GM23338 (cell line): ENCODE measurements around the gene WDR31. TPM values are rescaled to one million over a fixed set of nuclear protein-coding genes. Genes with fewer than 3 reads are reported as not detected.

Experiments used
- ATAC-seq: fragments of 200-7000 bp; cut with Tn5 transposase; 3 replicates; pipeline ENCODE4 v1.9.1; 2020
- DNase-seq: peaks from one replicate; pipeline ENCODE4 v3.0.0-alpha.2; 2015; ENCODE audit warnings: low spot score
- H2AFZ ChIP-seq: fragments of 200-600 bp; sonication (generic); 2 replicates; pipeline ENCODE4 v1.8.0; 2016; ENCODE audit warnings: antibody characterized with exemption, mild to moderate bottlenecking, moderate library complexity
- H3F3A ChIP-seq: fragments of 200-600 bp; sonication (generic); replicated peaks from 2 replicates; pipeline ENCODE4 v1.8.0; 2017; ENCODE audit warnings: antibody characterized with exemption, mixed run types, low read depth
- H3K27ac ChIP-seq: fragments of 200-600 bp; sonication (generic); 2 replicates; pipeline ENCODE4 v1.6.1; 2016; ENCODE audit warnings: low read depth
- H3K27me3 ChIP-seq: fragments of 200-600 bp; sonication (generic); 2 replicates; pipeline ENCODE4 v1.8.0; 2016; ENCODE audit warnings: mild to moderate bottlenecking, mixed run types, moderate library complexity; ENCODE audit not compliant: insufficient read depth
- H3K36me3 ChIP-seq: fragments of 200-600 bp; sonication (generic); 2 replicates; pipeline ENCODE4 v1.8.0; 2016; ENCODE audit warnings: mild to moderate bottlenecking; ENCODE audit not compliant: insufficient read depth
- H3K4me1 ChIP-seq: fragments of 200-600 bp; sonication (generic); 2 replicates; pipeline ENCODE4 v1.8.0; 2016; ENCODE audit warnings: mild to moderate bottlenecking, moderate library complexity; ENCODE audit not compliant: insufficient read depth
- H3K4me2 ChIP-seq: fragments of 200-600 bp; sonication (generic); 2 replicates; pipeline ENCODE4 v1.7.1; 2017; ENCODE audit warnings: mixed run types
- H3K4me3 ChIP-seq: fragments of 200-600 bp; sonication (generic); 2 replicates; pipeline ENCODE4 v1.6.1; 2016; ENCODE audit warnings: mixed run types
- H3K79me2 ChIP-seq: fragments of 200-600 bp; sonication (generic); replicated peaks from 2 replicates; pipeline ENCODE4 v1.8.0; 2017; ENCODE audit warnings: mild to moderate bottlenecking; ENCODE audit not compliant: insufficient read depth
- H3K9me2 ChIP-seq: fragments of 200-600 bp; sonication (generic); 2 replicates; pipeline ENCODE4 v1.8.0; 2017; ENCODE audit not compliant: insufficient read depth
- H4K20me1 ChIP-seq: fragments of 200-600 bp; sonication (generic); replicated peaks from 2 replicates; pipeline ENCODE4 v1.8.0; 2017; ENCODE audit warnings: mild to moderate bottlenecking; ENCODE audit not compliant: insufficient read depth
- H3K27ac Mint-ChIP-seq: 2 replicates; pipeline ENCODE4 v1.8.0; 2020; ENCODE audit warnings: inconsistent platforms, mild to moderate bottlenecking, moderate library complexity, mixed read lengths
- H3K27me3 Mint-ChIP-seq: 3 replicates; pipeline ENCODE4 v1.8.0; 2022; ENCODE audit warnings: low read depth, mild to moderate bottlenecking, moderate library complexity, mixed read lengths, inconsistent platforms; ENCODE audit not compliant: insufficient read depth, poor library complexity
- H3K36me3 Mint-ChIP-seq: 3 replicates; pipeline ENCODE4 v1.8.0; 2021; ENCODE audit warnings: low read depth, mild to moderate bottlenecking, inconsistent platforms, moderate library complexity, mixed read lengths
- H3K4me1 Mint-ChIP-seq: 3 replicates; pipeline ENCODE4 v1.8.0; 2020; ENCODE audit warnings: mild to moderate bottlenecking, inconsistent platforms, mixed read lengths
- H3K4me3 Mint-ChIP-seq: 3 replicates; pipeline ENCODE4 v1.8.0; 2021; ENCODE audit warnings: moderate library complexity, mild to moderate bottlenecking, inconsistent platforms, mixed read lengths
- H3K9me3 Mint-ChIP-seq: 3 replicates; pipeline ENCODE4 v1.8.0; 2020; ENCODE audit warnings: moderate library complexity, mild to moderate bottlenecking, inconsistent platforms, mixed read lengths
- CREB1 ChIP-seq: fragments of 250-450 bp; sonication (Bioruptor Pico); IDR thresholded peaks from 2 replicates; pipeline ENCODE4 v1.5.0; 2020; ENCODE audit warnings: low read depth, mild to moderate bottlenecking, moderate library complexity
- EZH2 ChIP-seq: fragments of 200-600 bp; sonication (generic); IDR thresholded peaks from one replicate; pipeline ENCODE4 v1.8.0; 2017; ENCODE audit warnings: antibody characterized with exemption, mild to moderate bottlenecking, low read depth; ENCODE audit not compliant: unreplicated experiment
- EZH2phosphoT487 ChIP-seq: fragments of 200-600 bp; sonication (generic); IDR thresholded peaks from one replicate; pipeline ENCODE4 v1.8.1; 2018; ENCODE audit warnings: antibody characterized with exemption; ENCODE audit not compliant: unreplicated experiment
- NANOG ChIP-seq: IDR thresholded peaks from 2 replicates; pipeline ENCODE4 v1.6.1; 2016; ENCODE audit warnings: antibody characterized with exemption, borderline replicate concordance
- POLR2AphosphoS5 ChIP-seq: IDR thresholded peaks from 2 replicates; pipeline ENCODE4 v1.6.1; 2016; ENCODE audit warnings: antibody characterized with exemption, low read depth
- STAT1 ChIP-seq: IDR thresholded peaks from one replicate; pipeline ENCODE4 v1.6.1; 2016; ENCODE audit warnings: antibody characterized with exemption; ENCODE audit not compliant: unreplicated experiment
- ZNF114 ChIP-seq: fragments of 250-450 bp; sonication (Bioruptor Pico); IDR thresholded peaks from 2 replicates; pipeline ENCODE4 v1.5.0; 2020; ENCODE audit warnings: mild to moderate bottlenecking, moderate library complexity
- polyA plus RNA-seq: library from polyadenylated mRNA; unstranded; fragments of >200 nt; fragmentation: Nextera tagmentation; extraction: Ambion mirVana; gene quantifications from 2 replicates; pipeline ENCODE4 v1.2.1, GENCODE V29; 2016
- total RNA-seq: library from RNA; depleted of rRNA; stranded (reverse); fragments of >200 nt; shearing (Covaris generic); gene quantifications from 2 replicates; pipeline ENCODE4 v1.2.3, GENCODE V29; 2014
- TF ChIP-seq, protein P1 (sequence below): fragments of 250-450 bp; sonication (Bioruptor Pico); IDR thresholded peaks from 2 replicates; pipeline ENCODE4 v1.5.0; 2020; ENCODE audit warnings: mild to moderate bottlenecking, moderate library complexity
- TF ChIP-seq, protein P2 (sequence below): IDR thresholded peaks from 2 replicates; pipeline ENCODE4 v1.6.1; 2016; ENCODE audit warnings: antibody characterized with exemption
- TF ChIP-seq, protein P3 (sequence below): IDR thresholded peaks from one replicate; pipeline ENCODE4 v1.6.1; 2018; ENCODE audit warnings: antibody characterized with exemption; ENCODE audit not compliant: unreplicated experiment

Gene WDR31
- total and polyA plus RNA-seq, 2 experiments from 2014 or later: 0.13 to 0.63 TPM

DNA sequence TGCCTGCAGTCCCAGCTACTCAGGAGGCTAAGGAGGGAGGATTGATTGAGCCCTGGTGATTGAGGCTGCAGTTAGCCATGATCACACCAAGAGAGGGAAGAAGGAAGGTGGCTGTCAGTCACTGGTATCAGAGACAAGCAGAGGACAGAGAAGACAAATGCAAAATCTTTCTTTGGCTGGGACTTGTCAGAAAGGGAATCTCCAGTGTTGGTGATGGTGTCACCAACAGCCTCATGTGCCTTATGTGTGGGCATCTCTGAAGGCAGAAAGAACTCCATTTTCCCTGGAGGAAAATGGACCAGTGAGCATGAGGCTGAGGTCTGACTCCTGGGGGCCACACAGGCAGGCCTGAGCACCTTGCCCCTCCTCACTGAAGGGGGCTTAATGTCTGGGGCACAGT lies 24.8 kb downstream of the WDR31 start:
- H3K4me3 ChIP-seq: no peak overlapping the region
- no peak overlapping the region for H3K27ac Mint-ChIP-seq
- H3K36me3 Mint-ChIP-seq: no peaks in the 10 kb centered on the region
- H3K9me3 Mint-ChIP-seq: no peaks in the 10 kb centered on the region
- H3K36me3 ChIP-seq: no peaks in the 10 kb centered on the region
- H2AFZ ChIP-seq: no peak overlapping the region
- H3K79me2 ChIP-seq: no peaks in the 10 kb centered on the region
- TF ChIP-seq POLR2AphosphoS5 (no peak), EZH2 (no peak), NANOG (no peak), CREB1 (CRISPR knock-in tag) (no peak)
- TF ChIP-seq, protein P1, sequence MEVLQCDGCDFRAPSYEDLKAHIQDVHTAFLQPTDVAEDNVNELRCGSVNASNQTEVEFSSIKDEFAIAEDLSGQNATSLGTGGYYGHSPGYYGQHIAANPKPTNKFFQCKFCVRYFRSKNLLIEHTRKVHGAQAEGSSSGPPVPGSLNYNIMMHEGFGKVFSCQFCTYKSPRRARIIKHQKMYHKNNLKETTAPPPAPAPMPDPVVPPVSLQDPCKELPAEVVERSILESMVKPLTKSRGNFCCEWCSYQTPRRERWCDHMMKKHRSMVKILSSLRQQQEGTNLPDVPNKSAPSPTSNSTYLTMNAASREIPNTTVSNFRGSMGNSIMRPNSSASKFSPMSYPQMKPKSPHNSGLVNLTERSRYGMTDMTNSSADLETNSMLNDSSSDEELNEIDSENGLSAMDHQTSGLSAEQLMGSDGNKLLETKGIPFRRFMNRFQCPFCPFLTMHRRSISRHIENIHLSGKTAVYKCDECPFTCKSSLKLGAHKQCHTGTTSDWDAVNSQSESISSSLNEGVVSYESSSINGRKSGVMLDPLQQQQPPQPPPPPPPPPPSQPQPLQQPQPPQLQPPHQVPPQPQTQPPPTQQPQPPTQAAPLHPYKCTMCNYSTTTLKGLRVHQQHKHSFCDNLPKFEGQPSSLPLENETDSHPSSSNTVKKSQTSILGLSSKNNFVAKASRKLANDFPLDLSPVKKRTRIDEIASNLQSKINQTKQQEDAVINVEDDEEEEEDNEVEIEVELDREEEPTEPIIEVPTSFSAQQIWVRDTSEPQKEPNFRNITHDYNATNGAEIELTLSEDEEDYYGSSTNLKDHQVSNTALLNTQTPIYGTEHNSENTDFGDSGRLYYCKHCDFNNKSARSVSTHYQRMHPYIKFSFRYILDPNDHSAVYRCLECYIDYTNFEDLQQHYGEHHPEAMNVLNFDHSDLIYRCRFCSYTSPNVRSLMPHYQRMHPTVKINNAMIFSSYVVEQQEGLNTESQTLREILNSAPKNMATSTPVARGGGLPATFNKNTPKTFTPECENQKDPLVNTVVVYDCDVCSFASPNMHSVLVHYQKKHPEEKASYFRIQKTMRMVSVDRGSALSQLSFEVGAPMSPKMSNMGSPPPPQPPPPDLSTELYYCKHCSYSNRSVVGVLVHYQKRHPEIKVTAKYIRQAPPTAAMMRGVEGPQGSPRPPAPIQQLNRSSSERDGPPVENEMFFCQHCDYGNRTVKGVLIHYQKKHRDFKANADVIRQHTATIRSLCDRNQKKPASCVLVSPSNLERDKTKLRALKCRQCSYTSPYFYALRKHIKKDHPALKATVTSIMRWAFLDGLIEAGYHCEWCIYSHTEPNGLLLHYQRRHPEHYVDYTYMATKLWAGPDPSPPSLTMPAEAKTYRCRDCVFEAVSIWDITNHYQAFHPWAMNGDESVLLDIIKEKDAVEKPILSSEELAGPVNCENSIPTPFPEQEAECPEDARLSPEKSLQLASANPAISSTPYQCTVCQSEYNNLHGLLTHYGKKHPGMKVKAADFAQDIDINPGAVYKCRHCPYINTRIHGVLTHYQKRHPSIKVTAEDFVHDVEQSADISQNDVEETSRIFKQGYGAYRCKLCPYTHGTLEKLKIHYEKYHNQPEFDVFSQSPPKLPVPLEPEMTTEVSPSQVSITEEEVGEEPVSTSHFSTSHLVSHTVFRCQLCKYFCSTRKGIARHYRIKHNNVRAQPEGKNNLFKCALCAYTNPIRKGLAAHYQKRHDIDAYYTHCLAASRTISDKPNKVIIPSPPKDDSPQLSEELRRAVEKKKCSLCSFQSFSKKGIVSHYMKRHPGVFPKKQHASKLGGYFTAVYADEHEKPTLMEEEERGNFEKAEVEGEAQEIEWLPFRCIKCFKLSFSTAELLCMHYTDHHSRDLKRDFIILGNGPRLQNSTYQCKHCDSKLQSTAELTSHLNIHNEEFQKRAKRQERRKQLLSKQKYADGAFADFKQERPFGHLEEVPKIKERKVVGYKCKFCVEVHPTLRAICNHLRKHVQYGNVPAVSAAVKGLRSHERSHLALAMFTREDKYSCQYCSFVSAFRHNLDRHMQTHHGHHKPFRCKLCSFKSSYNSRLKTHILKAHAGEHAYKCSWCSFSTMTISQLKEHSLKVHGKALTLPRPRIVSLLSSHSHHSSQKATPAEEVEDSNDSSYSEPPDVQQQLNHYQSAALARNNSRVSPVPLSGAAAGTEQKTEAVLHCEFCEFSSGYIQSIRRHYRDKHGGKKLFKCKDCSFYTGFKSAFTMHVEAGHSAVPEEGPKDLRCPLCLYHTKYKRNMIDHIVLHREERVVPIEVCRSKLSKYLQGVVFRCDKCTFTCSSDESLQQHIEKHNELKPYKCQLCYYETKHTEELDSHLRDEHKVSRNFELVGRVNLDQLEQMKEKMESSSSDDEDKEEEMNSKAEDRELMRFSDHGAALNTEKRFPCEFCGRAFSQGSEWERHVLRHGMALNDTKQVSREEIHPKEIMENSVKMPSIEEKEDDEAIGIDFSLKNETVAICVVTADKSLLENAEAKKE (CRISPR knock-in tag): no peak
- H3K27me3 Mint-ChIP-seq: peaks cover 2% of the 10 kb centered on the region
- peaks cover 4% of the 10 kb centered on the region; the same call in 1 of the 2 replicates for H4K20me1 ChIP-seq
- no peaks in the 10 kb centered on the region for H3K4me1 ChIP-seq
- no peaks in the 10 kb centered on the region for H3K27me3 ChIP-seq
- H3K4me3 Mint-ChIP-seq: no peak overlapping the region
- H3K9me2 ChIP-seq: no peaks in the 10 kb centered on the region
- H3K4me2 ChIP-seq: no peak overlapping the region
- no peaks in the 10 kb centered on the region for H3F3A ChIP-seq
- H3K27ac ChIP-seq: no peak overlapping the region
- DNase-seq (no peak), ATAC-seq (no peak)
- no peaks in the 10 kb centered on the region for H3K4me1 Mint-ChIP-seq

DNA sequence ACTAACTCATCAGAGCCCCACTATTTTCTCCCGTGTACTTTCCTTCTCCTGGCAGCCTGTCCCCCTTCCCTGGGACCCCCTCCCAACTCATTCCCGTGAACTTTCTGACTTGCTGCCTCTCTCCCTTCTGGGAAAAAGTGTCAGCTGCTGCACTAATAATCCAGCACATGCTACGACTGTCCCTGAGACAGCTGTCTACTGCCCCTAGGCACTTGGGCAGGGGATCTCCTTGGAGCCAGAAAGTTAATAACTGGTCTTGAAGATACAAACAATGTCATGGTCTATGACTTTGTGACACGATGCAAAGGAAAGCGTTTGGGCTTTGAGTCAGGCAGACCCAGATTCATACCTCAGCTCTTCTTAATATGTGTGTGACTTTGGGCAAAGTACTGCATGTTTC lies 26.8 kb downstream of the WDR31 start:
- Histone ChIP-seq H3K4me2 (no peak overlapping the region), H3K27ac (no peak overlapping the region), H3K4me1 (no peaks in the 10 kb centered on the region), H3K27me3 (no peaks in the 10 kb centered on the region), H4K20me1 (peaks cover 4% of the 10 kb centered on the region; the same call in 1 of the 2 replicates), H3K36me3 (no peaks in the 10 kb centered on the region), H3K4me3 (no peak overlapping the region), H3K79me2 (no peaks in the 10 kb centered on the region), H3K9me2 (no peaks in the 10 kb centered on the region), H2AFZ (peak overlapping the region; percentile 81; the same call in 1 of the 2 replicates), H3F3A (no peaks in the 10 kb centered on the region)
- no peak for DNase-seq
- no peaks in the 10 kb centered on the region for H3K4me1 Mint-ChIP-seq
- no peaks in the 10 kb centered on the region for H3K36me3 Mint-ChIP-seq
- no peak overlapping the region for H3K4me3 Mint-ChIP-seq
- no peak for ATAC-seq
- H3K27ac Mint-ChIP-seq: no peak overlapping the region
- H3K27me3 Mint-ChIP-seq: peaks cover 2% of the 10 kb centered on the region
- H3K9me3 Mint-ChIP-seq: no peaks in the 10 kb centered on the region
- no peak for TF ChIP-seq EZH2phosphoT487
- TF ChIP-seq NANOG: no peak
- TF ChIP-seq, protein P2, sequence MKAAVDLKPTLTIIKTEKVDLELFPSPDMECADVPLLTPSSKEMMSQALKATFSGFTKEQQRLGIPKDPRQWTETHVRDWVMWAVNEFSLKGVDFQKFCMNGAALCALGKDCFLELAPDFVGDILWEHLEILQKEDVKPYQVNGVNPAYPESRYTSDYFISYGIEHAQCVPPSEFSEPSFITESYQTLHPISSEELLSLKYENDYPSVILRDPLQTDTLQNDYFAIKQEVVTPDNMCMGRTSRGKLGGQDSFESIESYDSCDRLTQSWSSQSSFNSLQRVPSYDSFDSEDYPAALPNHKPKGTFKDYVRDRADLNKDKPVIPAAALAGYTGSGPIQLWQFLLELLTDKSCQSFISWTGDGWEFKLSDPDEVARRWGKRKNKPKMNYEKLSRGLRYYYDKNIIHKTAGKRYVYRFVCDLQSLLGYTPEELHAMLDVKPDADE: no peak
- TF ChIP-seq STAT1: no peak
- TF ChIP-seq POLR2AphosphoS5: no peak
- TF ChIP-seq ZNF114: no peak
- TF ChIP-seq CREB1 (CRISPR knock-in tag): no peak
- TF ChIP-seq EZH2: no peak
- TF ChIP-seq, protein P3, sequence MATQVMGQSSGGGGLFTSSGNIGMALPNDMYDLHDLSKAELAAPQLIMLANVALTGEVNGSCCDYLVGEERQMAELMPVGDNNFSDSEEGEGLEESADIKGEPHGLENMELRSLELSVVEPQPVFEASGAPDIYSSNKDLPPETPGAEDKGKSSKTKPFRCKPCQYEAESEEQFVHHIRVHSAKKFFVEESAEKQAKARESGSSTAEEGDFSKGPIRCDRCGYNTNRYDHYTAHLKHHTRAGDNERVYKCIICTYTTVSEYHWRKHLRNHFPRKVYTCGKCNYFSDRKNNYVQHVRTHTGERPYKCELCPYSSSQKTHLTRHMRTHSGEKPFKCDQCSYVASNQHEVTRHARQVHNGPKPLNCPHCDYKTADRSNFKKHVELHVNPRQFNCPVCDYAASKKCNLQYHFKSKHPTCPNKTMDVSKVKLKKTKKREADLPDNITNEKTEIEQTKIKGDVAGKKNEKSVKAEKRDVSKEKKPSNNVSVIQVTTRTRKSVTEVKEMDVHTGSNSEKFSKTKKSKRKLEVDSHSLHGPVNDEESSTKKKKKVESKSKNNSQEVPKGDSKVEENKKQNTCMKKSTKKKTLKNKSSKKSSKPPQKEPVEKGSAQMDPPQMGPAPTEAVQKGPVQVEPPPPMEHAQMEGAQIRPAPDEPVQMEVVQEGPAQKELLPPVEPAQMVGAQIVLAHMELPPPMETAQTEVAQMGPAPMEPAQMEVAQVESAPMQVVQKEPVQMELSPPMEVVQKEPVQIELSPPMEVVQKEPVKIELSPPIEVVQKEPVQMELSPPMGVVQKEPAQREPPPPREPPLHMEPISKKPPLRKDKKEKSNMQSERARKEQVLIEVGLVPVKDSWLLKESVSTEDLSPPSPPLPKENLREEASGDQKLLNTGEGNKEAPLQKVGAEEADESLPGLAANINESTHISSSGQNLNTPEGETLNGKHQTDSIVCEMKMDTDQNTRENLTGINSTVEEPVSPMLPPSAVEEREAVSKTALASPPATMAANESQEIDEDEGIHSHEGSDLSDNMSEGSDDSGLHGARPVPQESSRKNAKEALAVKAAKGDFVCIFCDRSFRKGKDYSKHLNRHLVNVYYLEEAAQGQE: no peak
